Raji (cell line): ENCODE measurements around the gene GRID1.

Experiments used
- POLR2A ChIP-seq: IDR thresholded peaks from 2 replicates; pipeline ENCODE4 v1.6.1; 2011; ENCODE audit warnings: low read depth, low read length, control low read depth; ENCODE audit not compliant: insufficient read depth

GRID1 gene

GRCh38 chr10:86139066-86139657 lies 227.4 kb downstream of the GRID1 start:
- no peak for TF ChIP-seq POLR2A

GRCh38 chr10:86138551-86139065 lies 228.0 kb downstream of the GRID1 start:
- no peak for TF ChIP-seq POLR2A

GRCh38 chr10:86137561-86137960 lies 229.0 kb downstream of the GRID1 start:
- no peak for TF ChIP-seq POLR2A

GRCh38 chr10:86136934-86137333 lies 229.7 kb downstream of the GRID1 start:
- TF ChIP-seq POLR2A: no peak

GRCh38 chr10:86135191-86135590 lies 231.4 kb downstream of the GRID1 start:
- no peak for TF ChIP-seq POLR2A

- no peak for TF ChIP-seq POLR2A
Measured at GRCh38 chr10:86130737-86131475, 235.7 kb downstream of the GRID1 start.

GRCh38 chr10:86130041-86130440 lies 236.6 kb downstream of the GRID1 start:
- TF ChIP-seq POLR2A: no peak

- TF ChIP-seq POLR2A: no peak
Measured at GRCh38 chr10:86128360-86128759, 238.2 kb downstream of the GRID1 start.

- TF ChIP-seq POLR2A: no peak
Measured at GRCh38 chr10:86127274-86127819, 239.2 kb downstream of the GRID1 start.

GRCh38 chr10:86124734-86125133 lies 241.9 kb downstream of the GRID1 start:
- no peak for TF ChIP-seq POLR2A

GRCh38 chr10:86123715-86124114 lies 242.9 kb downstream of the GRID1 start:
- no peak for TF ChIP-seq POLR2A

- no peak for TF ChIP-seq POLR2A
Measured at GRCh38 chr10:86123304-86123703, 243.3 kb downstream of the GRID1 start.

- no peak for TF ChIP-seq POLR2A
Measured at GRCh38 chr10:86122646-86123045, 243.9 kb downstream of the GRID1 start.

GRCh38 chr10:86121200-86121599 lies 245.4 kb downstream of the GRID1 start:
- no peak for TF ChIP-seq POLR2A

- no peak for TF ChIP-seq POLR2A
Measured at GRCh38 chr10:86117051-86117450, 249.5 kb downstream of the GRID1 start.

GRCh38 chr10:86113983-86114382 lies 252.6 kb downstream of the GRID1 start:
- no peak for TF ChIP-seq POLR2A
